ENCODE measurements around the gene NFKB1.

DNA sequence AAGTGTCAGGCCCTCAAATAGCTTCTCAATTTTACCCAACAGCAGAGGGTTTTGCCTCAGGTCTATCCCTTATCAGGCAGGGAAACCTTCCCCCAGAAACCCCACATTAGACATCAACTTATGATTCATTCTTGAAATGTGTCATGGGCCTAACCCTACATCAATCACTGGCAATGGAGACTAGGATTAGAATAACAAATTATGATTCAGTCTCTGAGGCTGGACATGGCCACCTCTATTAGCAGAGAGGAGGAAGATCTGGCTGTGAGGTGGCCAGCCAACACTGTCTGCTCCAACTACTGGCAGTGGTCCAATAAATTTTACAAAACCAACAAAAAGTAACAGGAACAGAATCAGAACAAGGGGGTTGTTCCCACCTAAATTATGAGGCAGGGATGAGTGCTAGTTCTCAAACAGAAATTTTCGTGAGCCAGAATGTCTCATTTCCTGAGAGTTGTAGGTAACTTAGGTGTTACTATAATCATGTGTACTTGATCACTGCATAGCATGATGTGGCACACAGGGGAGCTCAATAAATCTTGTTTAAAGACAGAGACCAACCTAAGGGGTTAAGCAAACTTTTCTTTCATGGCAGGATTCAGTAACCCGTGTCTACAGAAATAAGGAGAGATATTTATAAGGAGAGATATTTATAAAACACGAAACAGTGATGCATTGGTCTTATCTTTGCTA lies 126.8 kb downstream of the NFKB1 start:
- TF ChIP-seq POLR2A (IDR thresholded peaks at IDR 0.05), result no peak
- TF ChIP-seq, protein P1, sequence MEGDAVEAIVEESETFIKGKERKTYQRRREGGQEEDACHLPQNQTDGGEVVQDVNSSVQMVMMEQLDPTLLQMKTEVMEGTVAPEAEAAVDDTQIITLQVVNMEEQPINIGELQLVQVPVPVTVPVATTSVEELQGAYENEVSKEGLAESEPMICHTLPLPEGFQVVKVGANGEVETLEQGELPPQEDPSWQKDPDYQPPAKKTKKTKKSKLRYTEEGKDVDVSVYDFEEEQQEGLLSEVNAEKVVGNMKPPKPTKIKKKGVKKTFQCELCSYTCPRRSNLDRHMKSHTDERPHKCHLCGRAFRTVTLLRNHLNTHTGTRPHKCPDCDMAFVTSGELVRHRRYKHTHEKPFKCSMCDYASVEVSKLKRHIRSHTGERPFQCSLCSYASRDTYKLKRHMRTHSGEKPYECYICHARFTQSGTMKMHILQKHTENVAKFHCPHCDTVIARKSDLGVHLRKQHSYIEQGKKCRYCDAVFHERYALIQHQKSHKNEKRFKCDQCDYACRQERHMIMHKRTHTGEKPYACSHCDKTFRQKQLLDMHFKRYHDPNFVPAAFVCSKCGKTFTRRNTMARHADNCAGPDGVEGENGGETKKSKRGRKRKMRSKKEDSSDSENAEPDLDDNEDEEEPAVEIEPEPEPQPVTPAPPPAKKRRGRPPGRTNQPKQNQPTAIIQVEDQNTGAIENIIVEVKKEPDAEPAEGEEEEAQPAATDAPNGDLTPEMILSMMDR (IDR thresholded peaks at IDR 0.05), result no peak
